Activated CD8-positive, alpha-beta memory T cell treated with anti-CD3 and anti-CD28 coated beads, Interleukin-2, amount 50 U/mL, for 4 hours (primary cell): ENCODE data around the gene HOXB8.

Source experiments
- DNase-seq: peaks from one replicate; pipeline ENCODE4 v3.0.0-alpha.2; 2020

HOXB8 gene

DNA sequence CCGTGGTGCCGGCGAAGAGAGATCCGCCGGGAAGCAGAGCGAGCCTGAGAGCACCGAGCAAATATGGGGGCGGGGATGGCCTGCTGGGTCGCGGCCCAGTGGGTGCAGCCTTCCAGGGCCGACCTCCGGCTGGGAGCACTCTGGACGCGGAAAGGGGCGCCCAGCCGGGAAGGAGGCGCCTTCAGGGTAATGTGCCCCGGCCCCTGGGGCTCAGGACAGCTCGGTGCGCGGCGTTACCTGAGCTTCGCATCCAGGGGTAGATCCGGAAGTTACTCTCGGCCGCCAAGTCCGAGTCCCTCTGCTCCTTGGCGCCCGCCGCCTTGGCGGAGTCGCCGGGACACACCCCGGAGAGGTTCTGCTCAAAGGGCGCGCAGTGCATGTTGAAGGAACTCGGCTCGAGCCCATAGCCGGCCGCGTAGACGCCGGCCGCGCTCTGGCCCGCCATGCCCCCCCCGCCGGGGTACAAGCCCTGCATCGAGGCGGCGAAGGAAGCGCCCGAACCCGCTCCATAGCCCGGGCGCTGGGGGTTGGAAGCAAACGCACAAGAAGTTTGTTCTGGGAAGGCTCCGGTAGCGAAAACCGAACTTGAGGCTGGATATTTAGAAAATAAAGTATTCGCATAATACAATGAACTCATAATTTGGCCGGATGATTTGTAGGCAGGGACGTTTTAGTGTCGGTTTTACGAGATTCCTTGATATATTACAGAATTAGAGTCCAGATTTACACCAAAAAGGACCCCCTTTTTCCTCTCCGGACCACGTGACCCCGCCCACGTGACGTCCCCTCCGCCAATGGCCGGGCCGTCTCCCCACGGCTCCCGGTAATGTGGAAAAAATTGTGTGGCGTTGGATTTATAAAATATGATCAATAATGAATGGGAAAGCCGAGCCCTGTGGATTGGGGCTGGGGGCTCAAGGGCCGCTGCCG lies 4.5 kb downstream of the HOXB8 start, which contains the start of gene HOXB7:
HOXB7 (minus strand) TSS at position 736 of the 930 bp plus-strand sequence; CDS start at position 637, 99 bp downstream.
- peak; percentile 68 for DNase-seq

- no peak for DNase-seq
These were observed 5.3 kb downstream of the HOXB8 start for GRCh38 chr17:48609759-48610281.

DNA sequence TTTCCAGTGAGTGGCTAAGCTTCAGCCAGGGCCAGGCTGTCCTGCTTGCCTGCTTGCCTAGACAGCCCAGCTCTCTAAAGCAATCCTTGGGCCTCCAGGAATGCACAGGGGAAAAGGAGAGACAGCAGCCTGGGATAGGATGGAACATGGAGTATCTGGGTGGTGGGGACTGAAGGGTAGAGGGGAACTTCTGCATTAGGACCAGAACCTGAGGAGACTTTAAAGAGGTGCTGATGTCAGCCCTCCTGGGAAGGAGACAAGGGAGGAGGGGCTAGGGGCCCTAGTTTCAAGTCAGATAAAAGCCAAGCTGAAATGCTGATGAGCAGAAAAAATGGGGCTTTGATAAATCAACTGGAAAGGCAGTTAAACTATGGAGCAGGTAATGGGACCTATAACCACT lies 6.1 kb downstream of the HOXB8 start:
- DNase-seq = no peak

DNA sequence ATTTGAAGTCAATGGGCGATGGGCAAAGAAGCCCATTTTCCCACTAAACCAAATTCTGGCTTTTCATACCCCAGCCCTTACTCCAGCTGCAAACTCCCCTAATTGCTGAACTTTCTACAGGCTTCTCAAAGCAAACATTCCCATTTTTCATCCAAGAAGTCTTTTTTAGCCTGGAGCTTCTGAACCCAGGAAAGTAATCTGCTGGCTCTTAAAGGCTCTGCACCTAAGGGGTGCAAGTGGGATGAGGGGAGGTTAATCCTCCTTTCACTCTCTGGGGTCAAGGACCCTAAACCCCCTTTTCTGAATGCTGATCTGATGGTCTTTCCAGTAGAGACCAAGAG lies 6.6 kb downstream of the HOXB8 start:
- no peak for DNase-seq

DNA sequence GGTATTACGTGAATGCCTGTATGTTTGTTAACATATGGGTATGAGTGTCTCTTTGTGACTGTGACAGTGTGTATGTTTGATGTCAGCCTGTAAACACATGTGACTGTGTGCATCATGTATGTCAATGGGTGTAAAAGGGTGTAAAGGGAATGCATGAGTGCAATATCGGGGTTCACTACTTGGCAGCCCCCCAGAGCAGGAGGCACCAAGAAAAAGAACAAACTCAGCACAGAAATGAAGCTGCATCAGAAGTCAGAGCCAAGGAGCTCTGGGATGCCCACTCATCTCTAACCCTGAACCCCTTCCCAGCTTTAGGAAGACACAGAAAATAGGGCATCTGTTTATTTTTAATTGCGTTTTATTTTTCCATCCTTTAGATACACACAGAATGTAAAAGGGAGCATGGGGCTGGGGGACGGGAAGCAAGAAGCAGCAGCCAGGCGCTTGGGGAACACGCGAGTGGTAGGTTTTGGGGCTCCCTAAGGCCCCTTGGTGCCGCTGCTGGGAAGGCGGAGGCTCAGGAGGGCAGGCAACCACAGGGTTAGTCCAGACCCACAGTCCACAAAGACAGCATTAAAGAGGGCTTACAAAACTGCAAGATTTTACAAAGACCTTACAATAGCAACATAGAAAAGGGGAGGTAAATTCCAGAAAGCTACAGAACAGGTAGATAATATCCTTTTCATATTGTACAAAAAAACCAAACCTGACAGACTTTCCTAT lies 8.0 kb downstream of the HOXB8 start:
- no peak for DNase-seq

- DNase-seq = no peak
These were observed 8.9 kb downstream of the HOXB8 start for GRCh38 chr17:48605991-48606891.

DNA sequence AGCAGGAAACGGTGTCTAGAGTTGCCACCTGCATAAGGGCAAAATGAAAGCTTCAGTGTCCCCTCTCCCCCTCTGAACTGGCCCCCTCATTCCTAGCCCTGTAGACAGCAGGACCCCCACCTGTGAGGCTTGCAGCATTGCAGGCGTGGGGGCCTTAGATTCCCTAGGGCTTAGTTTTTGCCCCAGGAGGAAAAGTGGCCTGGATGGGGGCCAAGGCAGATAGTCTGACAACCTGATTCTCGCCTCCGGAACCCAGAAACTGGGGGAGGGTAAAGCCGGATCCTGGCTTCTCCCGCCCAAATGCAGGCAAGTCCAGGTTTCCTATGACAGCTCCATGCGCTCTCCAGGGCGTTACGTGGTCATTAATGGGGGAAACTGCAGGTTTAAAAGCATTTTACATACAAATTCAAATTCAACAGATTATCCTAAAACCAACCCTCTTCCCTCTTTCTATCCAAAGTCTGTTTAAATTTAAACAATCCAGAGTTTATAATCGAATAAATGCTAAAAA lies 9.6 kb downstream of the HOXB8 start:
- DNase-seq = no peak

GRCh38 chr17:48604770-48605329 lies 10.2 kb downstream of the HOXB8 start, which contains the start of gene HOXB6:
HOXB6 (minus strand) TSS chr17:48604986; CDS start chr17:48598150, 6,836 bp downstream.
- DNase-seq = no peak

GRCh38 chr17:48603959-48604769 lies 10.9 kb downstream of the HOXB8 start:
- no peak for DNase-seq

GRCh38 chr17:48601539-48602425 lies 13.3 kb downstream of the HOXB8 start:
- DNase-seq = no peak

DNA sequence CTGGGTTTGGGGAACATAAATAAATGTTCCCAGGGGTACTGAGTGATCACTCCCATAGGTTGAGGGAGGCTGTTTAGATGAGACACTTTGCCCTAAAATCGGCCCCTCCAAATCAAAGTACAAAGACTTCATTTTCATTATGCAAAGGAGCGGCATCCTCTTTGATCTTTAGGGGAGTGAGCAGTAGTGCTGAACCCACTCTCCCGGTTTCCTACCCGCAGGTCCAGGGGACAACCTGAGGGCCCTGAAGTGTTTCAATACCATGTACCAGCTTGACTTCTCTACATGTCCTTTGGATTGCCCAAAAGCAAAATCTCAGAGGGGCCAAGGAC lies 13.9 kb downstream of the HOXB8 start:
- DNase-seq = no peak

- no peak for DNase-seq
These were observed 14.6 kb downstream of the HOXB8 start for GRCh38 chr17:48600244-48601098.

DNA sequence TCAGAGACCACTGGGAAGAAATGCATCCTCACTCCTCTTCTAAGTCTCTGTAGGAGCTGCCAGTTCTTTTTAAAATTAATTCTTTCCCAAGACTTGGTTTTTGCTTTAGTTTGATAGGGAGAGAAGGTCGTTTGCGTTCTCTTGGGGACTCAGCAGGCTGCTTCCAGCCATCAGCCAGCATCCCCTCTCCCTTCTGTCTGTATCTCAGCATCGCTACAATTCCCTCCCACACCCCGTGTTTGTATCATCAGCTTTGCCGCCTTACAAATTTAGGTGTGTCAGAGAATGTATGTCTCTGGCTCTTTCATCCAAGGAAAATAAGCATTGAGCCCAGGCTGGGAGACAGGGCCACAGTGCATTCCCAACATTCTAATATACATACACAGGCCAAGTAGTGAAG lies 15.7 kb downstream of the HOXB8 start:
- DNase-seq = no peak

DNA sequence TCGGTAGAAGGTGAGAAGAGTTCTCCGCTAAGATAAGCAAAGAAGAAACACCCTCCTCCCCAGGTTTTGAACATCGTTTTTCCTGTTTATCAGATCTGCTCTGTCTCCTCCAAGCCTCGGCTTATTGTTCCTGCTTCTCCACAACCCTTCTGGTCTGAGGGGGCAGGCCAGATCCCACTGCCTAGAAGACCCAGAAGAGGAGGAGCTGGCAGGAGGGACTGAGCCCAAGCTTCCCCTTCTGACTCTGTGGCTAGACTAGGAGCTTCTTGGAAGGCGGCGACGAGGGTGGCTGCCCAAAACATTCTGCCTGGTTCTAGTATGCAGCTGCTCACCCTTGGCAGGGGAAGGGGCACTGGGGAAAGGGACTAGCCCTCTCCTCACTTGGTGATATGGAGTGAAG lies 16.4 kb downstream of the HOXB8 start:
- DNase-seq = no peak

DNA sequence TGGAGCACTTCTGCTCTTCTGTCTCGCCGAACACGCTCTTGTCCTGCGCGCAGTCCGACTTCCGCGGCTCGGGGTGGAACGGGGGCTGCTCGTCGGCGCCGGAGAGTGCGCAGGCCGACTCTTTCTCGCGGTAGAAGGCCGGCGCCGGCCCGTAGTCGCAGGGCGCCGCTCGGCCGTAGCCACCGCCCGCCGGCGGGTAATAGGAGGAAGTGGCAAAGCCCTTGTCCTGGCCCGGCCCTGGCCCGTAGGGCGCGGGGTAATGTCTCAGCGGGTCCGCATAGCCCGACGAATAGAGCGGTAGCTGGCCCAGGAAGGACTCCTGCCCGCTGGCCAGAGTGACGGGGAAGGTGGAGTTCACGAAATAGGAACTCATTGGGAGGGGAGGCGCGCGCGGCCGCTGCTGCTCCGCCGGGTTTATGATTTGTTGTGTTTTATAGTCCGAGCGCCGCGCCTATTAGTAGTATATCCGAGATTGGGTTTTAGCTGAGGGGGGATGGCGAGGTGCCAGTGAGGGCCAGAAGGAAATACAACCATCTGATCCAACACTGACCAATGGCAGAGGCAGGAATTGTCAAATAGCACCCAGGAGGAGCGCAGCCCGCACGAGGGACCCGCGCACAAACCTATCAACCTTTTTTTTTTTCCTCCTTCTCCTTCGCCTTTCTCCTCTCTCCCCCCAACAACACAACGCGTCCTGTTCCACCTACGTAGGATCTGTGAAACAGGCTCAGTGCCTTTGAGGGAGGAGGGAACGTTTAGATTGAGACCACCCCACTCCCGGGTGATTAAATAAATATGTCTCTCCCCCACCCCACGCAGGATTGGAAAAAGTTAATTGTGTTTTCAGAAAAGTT lies 17.1 kb downstream of the HOXB8 start:
- DNase-seq = no peak

DNA sequence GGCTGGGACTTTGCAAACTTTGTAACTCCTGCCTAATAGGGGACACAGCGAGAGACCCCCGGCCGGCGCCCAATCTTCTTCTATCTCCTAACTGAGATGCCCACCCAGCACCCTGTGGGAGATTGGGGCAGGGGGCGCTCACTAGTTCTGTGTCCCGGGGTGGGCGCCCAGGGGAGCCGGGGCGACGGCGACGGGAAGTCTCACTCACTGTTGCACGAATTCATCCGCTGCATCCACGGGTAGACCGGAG lies 17.6 kb downstream of the HOXB8 start:
- no peak for DNase-seq

- no peak for DNase-seq
These were observed 18.2 kb downstream of the HOXB8 start for GRCh38 chr17:48596735-48597527.
